UCSD-AML1 (cell line): ENCODE measurements around the gene GATAD1.
"Not testable (repeated sequence)": the region's sequence is repeated elsewhere in the genome, so short reads cannot be mapped to it uniquely, and the experiment has no call there.

ENCODE experiments used
- DNase-seq: peaks from one replicate; lab custom pipeline; 2025; ENCODE audit not compliant: unreplicated experiment; lab: John Stamatoyannopoulos, UW

Gene GATAD1

DNA sequence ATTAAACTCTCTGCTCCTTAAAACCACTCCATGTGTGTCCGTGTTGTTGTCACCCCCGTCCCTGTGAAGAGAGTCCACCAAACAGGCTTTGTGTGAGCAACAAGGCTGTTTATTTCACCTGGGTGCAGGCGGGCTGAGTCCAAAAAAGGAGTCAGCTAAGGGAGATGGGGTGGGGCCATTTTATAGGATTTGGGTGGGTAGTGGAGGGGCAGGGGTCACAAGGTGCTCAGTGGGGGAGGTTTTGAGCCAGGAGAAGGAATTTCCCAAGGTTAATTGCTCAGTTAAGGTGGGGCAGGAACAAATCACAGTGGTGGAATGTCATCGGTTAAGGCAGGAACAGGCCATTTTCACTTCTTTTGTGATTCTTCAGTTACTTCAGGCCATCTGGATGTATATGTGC is 31.9 kb downstream of the GATAD1 start:
- not testable (repeated sequence) for DNase-seq

DNA sequence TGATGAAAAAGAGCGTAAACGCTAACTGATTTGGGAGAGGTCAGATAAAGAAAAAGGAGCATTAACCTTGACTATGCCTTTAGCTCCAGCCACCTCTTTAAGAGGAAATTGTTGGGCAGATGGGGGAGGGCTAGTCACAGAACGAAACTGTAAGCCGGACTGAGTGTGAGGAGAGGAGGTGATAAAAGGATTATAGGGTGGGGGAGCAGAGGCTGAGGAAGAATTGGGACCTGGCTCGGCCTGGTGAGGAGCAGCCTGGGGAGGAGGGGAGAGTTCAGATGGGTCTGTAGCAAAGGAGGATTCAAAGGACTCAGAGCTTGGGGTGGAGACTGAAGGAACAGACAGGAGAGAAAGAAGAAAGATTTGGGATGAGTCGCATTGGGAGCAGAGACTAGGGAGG is 36.3 kb downstream of the GATAD1 start:
- DNase-seq: not testable (repeated sequence)

DNA sequence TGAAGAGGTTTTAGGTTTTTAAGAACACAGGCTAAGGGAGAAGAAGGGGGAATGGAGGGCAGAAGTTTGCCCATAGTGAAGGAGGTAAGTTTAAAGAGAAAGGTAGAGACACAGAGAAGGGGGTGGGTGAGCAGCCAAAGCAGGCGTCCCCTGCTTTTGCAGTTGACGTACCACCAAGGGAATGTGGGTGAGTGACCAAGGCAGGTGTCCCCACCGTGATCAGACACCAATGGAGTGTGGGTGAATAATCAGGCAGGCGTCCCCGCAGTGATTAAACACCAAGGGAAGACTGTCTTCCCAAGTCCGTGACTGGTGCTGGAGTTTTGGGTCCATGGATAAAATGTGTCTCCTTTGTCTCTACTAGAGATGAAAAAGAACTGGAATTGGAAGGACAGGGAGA is 36.9 kb downstream of the GATAD1 start:
- DNase-seq: not testable (repeated sequence)

DNA sequence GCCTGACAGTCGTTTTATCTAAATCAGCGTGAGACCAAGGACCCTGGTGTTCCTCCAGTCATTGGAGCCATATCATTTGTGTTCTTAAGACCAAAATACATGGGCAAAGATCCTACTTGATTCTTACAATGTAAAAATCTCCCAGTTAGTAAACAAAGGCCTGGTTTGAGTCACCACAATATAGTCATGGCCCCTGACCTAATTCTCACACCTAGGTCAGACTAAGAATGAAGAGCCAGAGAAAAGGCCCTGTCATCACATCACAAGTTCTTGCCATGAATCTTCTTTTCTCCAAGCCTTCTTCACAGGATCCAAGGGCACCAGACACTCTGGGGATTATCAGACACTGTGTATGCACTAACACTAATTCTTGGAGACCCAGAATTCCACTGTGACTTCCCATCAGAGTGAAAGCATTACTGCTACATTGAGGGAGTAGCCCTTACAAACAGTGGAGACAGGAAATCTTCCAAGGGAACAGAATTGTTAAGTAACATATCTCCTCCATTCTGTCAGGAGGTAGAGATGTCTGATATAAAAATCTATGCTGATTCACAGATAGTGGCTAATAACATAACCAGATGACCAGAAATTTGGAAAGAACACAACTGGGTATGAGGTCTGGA is 38.1 kb downstream of the GATAD1 start:
- DNase-seq: no peak

DNA sequence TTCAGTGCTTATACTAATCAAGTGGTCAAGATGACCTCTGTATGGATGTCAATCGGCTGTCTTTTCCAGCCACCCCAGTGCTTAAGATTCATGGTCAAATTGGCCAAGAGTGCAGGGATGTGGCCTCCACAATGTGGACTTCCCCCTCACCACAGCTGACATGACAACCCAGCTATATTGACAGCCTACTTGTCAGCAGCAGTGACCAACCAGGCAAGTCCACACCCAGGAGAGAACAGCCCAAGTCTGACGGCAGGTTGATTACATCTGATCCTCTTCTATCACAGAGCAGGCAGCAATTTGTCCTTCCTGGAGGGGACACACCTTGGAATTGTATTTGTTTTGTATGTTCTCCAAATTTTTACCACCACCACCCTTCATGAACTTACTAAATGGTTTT is 38.7 kb downstream of the GATAD1 start:
- no peak for DNase-seq

DNA sequence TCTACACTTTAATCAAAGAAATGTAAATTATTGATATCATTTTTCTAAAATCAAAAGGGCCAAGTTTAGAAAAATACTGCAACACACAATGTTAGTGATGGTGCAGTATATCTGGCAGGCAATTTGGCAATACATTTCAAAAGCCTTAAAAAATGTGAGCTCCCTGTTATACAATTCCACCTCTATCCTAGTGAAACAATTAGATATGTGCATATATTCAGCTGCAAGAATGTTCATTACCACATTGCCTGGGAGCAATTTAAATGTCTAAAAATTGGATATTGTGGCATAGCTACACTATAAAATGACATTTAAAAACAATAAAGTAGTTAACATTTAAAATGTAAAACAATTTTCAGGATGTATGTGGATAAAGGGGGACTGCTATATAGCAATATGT is 40.5 kb downstream of the GATAD1 start:
- no peak for DNase-seq

DNA sequence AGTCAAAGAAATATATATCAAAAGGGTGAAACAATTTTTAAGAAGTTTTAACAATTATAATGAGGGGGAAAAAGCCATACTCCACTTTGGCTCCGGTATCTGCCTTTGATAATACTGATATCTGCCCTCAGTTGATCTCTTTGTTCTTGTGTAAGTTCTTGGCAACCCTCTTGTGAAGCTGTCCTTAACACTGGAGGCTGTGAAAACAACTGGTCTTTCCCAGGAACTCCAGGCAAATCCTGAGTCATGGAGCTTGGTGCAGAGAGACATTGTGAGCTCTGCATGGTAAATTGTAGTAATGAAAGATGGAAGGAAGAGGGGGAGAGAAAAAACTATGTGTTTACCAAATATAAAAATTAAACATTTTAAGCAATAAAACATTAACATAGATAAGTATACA is 42.4 kb downstream of the GATAD1 start:
- DNase-seq: no peak

DNA sequence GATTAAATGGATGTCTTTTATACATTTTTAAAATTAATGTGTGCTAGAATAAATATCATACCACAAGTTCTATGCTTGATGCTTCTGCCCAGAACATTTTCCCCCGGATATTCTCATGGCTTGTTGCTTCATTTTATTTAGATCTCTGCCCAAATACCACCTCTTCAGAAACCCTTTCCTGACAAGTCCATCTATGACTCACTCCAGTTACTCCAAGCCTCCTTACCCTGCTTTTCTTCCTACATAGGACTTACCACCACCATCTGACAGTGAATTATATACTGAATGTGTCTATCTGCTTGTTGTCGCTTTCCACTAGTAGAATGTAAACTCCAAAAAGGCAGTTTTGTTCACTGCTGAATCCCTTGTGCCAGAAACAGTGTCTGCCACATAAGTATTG is 49.6 kb downstream of the GATAD1 start:
- no peak for DNase-seq

DNA sequence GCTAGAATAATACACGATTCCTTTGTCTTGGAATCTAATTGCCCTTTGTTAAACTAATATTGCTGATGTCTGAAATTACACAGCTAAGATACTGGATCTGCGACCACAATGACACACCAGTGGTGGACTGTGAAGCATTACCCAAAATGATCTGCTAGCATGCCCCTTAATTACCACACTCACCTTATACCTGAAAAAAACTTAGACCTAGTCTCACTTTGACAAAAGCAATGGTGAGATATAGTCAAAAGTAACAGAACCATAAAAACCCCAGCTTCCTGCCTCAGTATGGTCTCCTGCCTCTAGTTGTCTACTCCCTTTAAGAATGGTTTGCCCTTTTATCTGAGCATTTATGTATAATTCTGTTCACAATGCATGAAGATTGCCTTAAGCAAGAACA is 51.3 kb downstream of the GATAD1 start:
- no peak for DNase-seq

DNA sequence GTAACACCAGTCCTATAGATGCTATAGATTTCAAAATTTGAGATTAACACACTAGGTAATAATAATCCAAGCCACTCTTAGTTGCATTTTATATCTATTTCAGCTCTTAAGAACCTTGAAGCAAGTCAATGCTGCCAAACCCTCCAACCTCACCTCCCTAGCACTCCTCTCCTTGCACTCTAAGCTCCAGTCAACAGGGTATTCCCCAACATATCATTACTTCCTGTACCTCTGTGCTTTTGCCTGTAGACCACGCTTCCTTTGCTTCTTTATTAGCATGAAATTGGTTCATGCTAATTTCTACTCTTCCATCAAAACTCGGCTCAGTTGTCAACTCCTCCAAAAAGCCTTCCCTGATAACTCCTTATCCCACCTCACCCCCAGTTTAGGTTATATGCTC is 56.5 kb downstream of the GATAD1 start:
- no peak for DNase-seq

DNA sequence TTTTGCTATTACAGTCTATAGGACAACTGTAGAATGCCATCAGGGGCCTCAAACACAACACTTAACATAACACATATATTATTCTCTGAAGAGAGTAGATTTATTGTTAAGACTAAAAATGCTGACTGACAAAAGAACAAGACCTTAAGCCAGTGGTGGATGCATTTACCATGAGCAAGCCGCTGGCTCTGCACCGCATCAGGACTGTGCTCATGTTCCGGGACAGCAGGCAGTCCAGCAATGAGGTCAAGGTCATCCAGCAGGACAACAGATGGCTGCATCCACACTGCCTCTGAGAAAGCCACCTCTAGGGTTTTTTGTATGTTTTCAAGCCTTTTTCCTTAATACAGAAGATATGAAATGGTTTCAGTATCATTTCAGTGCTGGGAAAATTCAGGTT is 57.3 kb downstream of the GATAD1 start:
- no peak for DNase-seq

DNA sequence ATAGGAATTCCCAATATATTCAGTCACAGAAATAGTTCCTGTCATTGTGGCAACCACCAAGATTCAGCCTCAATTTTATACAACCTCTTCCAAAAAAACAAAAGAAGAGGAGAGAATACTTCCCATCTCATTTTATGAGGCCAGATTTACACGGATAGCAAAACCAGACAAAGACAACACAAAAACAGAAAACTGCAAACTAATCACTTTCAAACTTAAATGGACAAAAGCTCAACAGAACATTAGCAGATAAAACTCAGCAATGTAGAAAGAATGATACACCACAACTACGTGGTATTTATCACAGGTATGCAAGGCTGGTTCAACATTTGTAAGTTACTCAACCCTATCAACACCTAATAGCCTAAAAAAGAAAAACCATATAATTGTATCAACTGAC is 59.1 kb downstream of the GATAD1 start:
- no peak for DNase-seq

DNA sequence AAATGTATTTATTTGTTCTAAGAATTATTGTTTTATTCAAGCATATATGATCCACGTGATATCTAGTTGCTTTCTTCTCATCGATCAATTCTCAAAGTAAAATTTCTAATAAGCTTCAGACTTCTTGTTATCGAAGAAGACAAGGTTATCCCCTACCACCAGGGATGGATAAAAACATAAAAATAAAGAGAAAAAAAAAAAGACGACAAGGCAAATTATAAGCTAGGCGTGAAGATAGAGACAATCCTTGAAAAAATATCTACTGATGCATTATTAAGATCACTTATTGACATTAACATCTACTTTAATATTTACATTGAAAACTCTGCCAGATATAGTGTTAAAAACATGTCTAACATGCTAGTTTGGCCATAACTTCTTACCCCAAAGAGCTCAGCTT is 61.7 kb downstream of the GATAD1 start:
- no peak for DNase-seq
